ENCODE measurements around the gene ZNF19. TPM values are rescaled to one million over a fixed set of nuclear protein-coding genes. Genes with fewer than 3 reads are reported as not detected.

Gene ZNF19
- total RNA-seq, 1 experiment from 2014 or later = 4.7 TPM

GRCh38 chr16:71443714-71444113, 45.4 kb downstream of the ZNF19 start:
- no peaks in the 10 kb centered on the region for H4K20me1 ChIP-seq (ENCODE audit: control insufficient read depth, insufficient read depth, insufficient read length)
- no peaks in the 10 kb centered on the region for H3K27me3 ChIP-seq (ENCODE audit: insufficient read depth, low read length)
- Mint-ChIP-seq H3K27me3 (ENCODE audit: low read depth) (peaks cover 13% of the 10 kb centered on the region), H3K9me3 (peaks cover 40% of the 10 kb centered on the region in 2 experiments), H3K27ac (no peak overlapping the region), H3K4me1 (peaks cover 0 to 3% of the 10 kb centered on the region in 2 experiments; a peak in 1 of 4 replicates), H3K4me3 (no peak overlapping the region), H3K36me3 (ENCODE audit: insufficient read depth in 1 of 3, low read depth in 3 of 3) (peaks cover 21 to 25% (median 23%) of the 10 kb centered on the region in 3 experiments)
- no peak overlapping the region for H3K18ac ChIP-seq (ENCODE audit: insufficient read length, low read depth, low read length)
- H3K23me2 ChIP-seq (ENCODE audit: insufficient read length, low read depth, low read length, poor library complexity, severe bottlenecking) = no peaks in the 10 kb centered on the region
- no peak overlapping the region for H2BK5ac ChIP-seq (ENCODE audit: insufficient read length, low read length)
- WGBS (ENCODE audit: extremely low coverage, insufficient read length, low lambda C conversion rate) = no CpG with 5 or more reads among the region's 6 CpGs
- no peak overlapping the region for H3T11ph ChIP-seq (ENCODE audit: low read length)
- no peaks in the 10 kb centered on the region; the same call in 1 of the 2 replicates for H3K79me2 ChIP-seq (ENCODE audit: insufficient read depth, low read length)
- no peak overlapping the region for H3K9ac ChIP-seq (ENCODE audit: extremely low read depth, insufficient read length, low read length)
- H4K5ac ChIP-seq (ENCODE audit: insufficient read length, low read depth, low read length) = no peak overlapping the region
- no peak overlapping the region for H2BK12ac ChIP-seq (ENCODE audit: insufficient read length, low read depth, low read length)
- no peak for TF ChIP-seq CTCF (conservative IDR thresholded peaks at IDR 0.05)
- H2BK20ac ChIP-seq (ENCODE audit: low read depth, low read length, poor library complexity, severe bottlenecking) = no peak overlapping the region
- no peak overlapping the region for H4K91ac ChIP-seq (ENCODE audit: insufficient read length, low read depth, low read length)
- H4K8ac ChIP-seq (replicated peaks; ENCODE audit: insufficient read length, low read depth, low read length) = no peak overlapping the region
- H3K4me1 ChIP-seq (ENCODE audit: insufficient read depth, low read length) = no peaks in the 10 kb centered on the region
- no peak overlapping the region for H3K27ac ChIP-seq (ENCODE audit: insufficient read length, low read depth, low read length)
- no peak for DNase-seq
- no peak overlapping the region for H2BK15ac ChIP-seq (ENCODE audit: low read depth, low read length)
- no peak overlapping the region for H2BK120ac ChIP-seq (ENCODE audit: low read depth, low read length, poor library complexity, severe bottlenecking)
- H3K4ac ChIP-seq (ENCODE audit: low read depth, low read length) = no peak overlapping the region
- H3K14ac ChIP-seq (ENCODE audit: insufficient read depth, low read length) = no peak overlapping the region
- no peak overlapping the region for H2AFZ ChIP-seq (ENCODE audit: low read length)
- H3K56ac ChIP-seq (ENCODE audit: insufficient read length, low read depth, low read length) = no peak overlapping the region
- no peak overlapping the region for H3K23ac ChIP-seq (ENCODE audit: insufficient read length, low read depth, low read length)
- peaks cover 20% of the 10 kb centered on the region for H3K9me3 ChIP-seq (ENCODE audit: control insufficient read depth, low read depth, low read length)
- no peaks in the 10 kb centered on the region for H3K79me1 ChIP-seq (ENCODE audit: insufficient read depth, low read depth, low read length, poor library complexity, severe bottlenecking)
- no peak overlapping the region for H2AK5ac ChIP-seq (ENCODE audit: insufficient read length, low read length)
- H3K4me2 ChIP-seq (ENCODE audit: insufficient read depth, insufficient read length, low read length) = no peak overlapping the region

Measured in H9 (cell line).